Prostate gland (tissue), 2 donors: Measurements from ENCODE around the gene HPF1. TPM values are rescaled to one million over a fixed set of nuclear protein-coding genes. Genes with fewer than 3 reads are reported as not detected.
"Not testable (repeated sequence)": the region's sequence is repeated elsewhere in the genome, so short reads cannot be mapped to it uniquely, and the experiment has no call there.

ENCODE experiments used
- DNase-seq: peaks from one replicate; pipeline ENCODE4 v3.0.0-alpha.2; 2019; ENCODE audit warnings: low spot score
- H3K27ac ChIP-seq, 2 donors: fragments of 200-600 bp; sonication (generic); 2 replicates each; pipeline ENCODE4 v1.5.1; 2017 to 2019
- H3K27me3 ChIP-seq: fragments of 200-600 bp; sonication (generic); replicated peaks from 2 replicates; pipeline ENCODE4 v1.5.1; 2019; ENCODE audit not compliant: insufficient read depth
- H3K36me3 ChIP-seq, 2 donors: fragments of 200-600 bp; sonication (generic); 1 replicate in 1 of 2; 2 replicates in 1 of 2; pipeline versions ENCODE4 v1.5.1 to v1.8.1; 2017 to 2019
- H3K4me1 ChIP-seq: fragments of 200-600 bp; sonication (generic); replicated peaks from 2 replicates; pipeline ENCODE4 v1.5.1; 2019
- H3K4me3 ChIP-seq, 2 donors: fragments of 200-600 bp; sonication (generic); 2 replicates each; pipeline ENCODE4 v1.5.1; 2017 to 2019
- H3K9me3 ChIP-seq: fragments of 200-600 bp; sonication (generic); 2 replicates; pipeline ENCODE4 v1.5.1; 2017
- CTCF ChIP-seq, 4 experiments: fragments of 200-600 bp in 2 of 4; fragments of 450-650 bp in 2 of 4; sonication (generic) in 2 of 4; IDR thresholded peaks; 1 replicate in 3 of 4; 2 replicates in 1 of 4; pipeline ENCODE4 v1.5.1; 2016 to 2019; ENCODE audit warnings: antibody characterized with exemption in 4 of 4, mild to moderate bottlenecking in 2 of 4, moderate library complexity in 2 of 4
- POLR2A ChIP-seq: fragments of 450-650 bp; IDR thresholded peaks from one replicate; pipeline ENCODE4 v1.6.1; 2016; ENCODE audit warnings: antibody characterized with exemption, mild to moderate bottlenecking
- POLR2AphosphoS5 ChIP-seq: sonication (generic); formaldehyde crosslinking; IDR thresholded peaks from one replicate; pipeline ENCODE4 v1.6.1; 2017; ENCODE audit warnings: antibody characterized with exemption
- WGBS: methylation state at CpG from one replicate; pipeline ENCODE4 v1.1.5; 2018; 5-methylcytosine and 5-hydroxymethylcytosine counted together
- intact Hi-C: fragments of 100-400 bp; cut with DNase I; formaldehyde crosslinking; loops from one replicate; pipeline ENCODE4 v1.14.2; 2022
- total RNA-seq, 2 donors: library from RNA; depleted of rRNA; stranded (reverse); fragments of >200 nt; gene quantifications; one replicate each; pipeline ENCODE4 v1.1.0, GENCODE V29; 2016

The HPF1 gene
- total RNA-seq: 10 to 100 TPM; 24.5 to 48.9 TPM

- Histone ChIP-seq H3K9me3 (no peaks in the 10 kb centered on the region), H3K4me1 (peaks cover 4% of the 10 kb centered on the region), H3K27ac (peak within 1 kb of the TSS; percentile 71 to 73), H3K4me3 (peak within 1 kb of the TSS; percentile 74 to 78), H3K36me3 (no peaks in the 10 kb centered on the region), H3K27me3 (no peaks in the 10 kb centered on the region)
- TF ChIP-seq POLR2A: peak; percentile 67
- peak; percentile 89 for TF ChIP-seq POLR2AphosphoS5
- peak in 1 of 4 experiments; percentile 29 for TF ChIP-seq CTCF (IDR thresholded peaks at IDR 0.05)
- peak; percentile 91 for DNase-seq
- intact Hi-C loops: loop anchor here (5.0 kb wide), 1 partner anchor 95 kb away; no protein-coding TSS in a partner anchor
- WGBS: 0% methylated on average over 38 of the region's 46 CpGs
Measured at GRCh38 chr4:169757575-169758184, at the start of gene HPF1. HPF1 (minus strand) TSS chr4:169757944; CDS start chr4:169757877, 67 bp downstream.

- intact Hi-C loops: not testable (repeated sequence)
- WGBS: 81% methylated on average over 3 of the region's 3 CpGs
Measured at GRCh38 chr4:169806770-169807169, 49.0 kb upstream of the HPF1 start.

DNA sequence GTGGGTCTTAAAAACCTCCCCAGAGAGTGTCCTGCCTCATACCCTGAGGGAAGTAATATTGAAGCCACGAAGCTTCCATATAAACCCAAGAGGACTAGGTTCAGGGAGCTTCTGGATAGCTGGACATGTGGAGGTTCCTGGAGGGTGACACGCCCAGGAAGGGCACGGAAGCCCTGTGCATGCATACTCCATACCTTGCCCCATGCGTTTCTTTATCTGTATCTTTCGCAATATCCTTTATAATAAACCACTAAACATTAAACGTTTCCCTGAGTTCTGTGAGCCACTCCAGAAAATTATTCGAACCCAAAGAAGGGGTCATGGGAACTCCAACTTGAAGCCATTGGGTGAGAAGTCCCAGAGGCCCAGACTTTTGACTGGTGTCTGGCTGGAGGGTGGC, 45.7 kb upstream of the HPF1 start:
- H3K27me3 ChIP-seq: no peaks in the 10 kb centered on the region
- no peaks in the 10 kb centered on the region for H3K36me3 ChIP-seq
- WGBS: 76% methylated on average over 7 of the region's 7 CpGs
- TF ChIP-seq CTCF (IDR thresholded peaks at IDR 0.05) (no peak), POLR2A (no peak), POLR2AphosphoS5 (no peak)
- H3K9me3 ChIP-seq: no peaks in the 10 kb centered on the region
- no peak overlapping the region for H3K27ac ChIP-seq
- intact Hi-C loops: no loop called here
- no peak overlapping the region for H3K4me3 ChIP-seq
- no peak for DNase-seq
- no peaks in the 10 kb centered on the region for H3K4me1 ChIP-seq

More at GRCh38 chr4:169806770-169807169, 49.0 kb upstream of the HPF1 start:
- not testable (repeated sequence) for H3K36me3 ChIP-seq, H3K4me1 ChIP-seq, H3K4me3 ChIP-seq, H3K27me3 ChIP-seq, H3K27ac ChIP-seq, DNase-seq, H3K9me3 ChIP-seq

GRCh38 chr4:169802873-169803272, 45.1 kb upstream of the HPF1 start:
- Histone ChIP-seq H3K4me1 (no peaks in the 10 kb centered on the region), H3K27ac (no peak overlapping the region), H3K36me3 (no peaks in the 10 kb centered on the region), H3K4me3 (no peak overlapping the region), H3K9me3 (no peaks in the 10 kb centered on the region), H3K27me3 (no peaks in the 10 kb centered on the region)
- 84% methylated on average over 1 of the region's 1 CpG for WGBS
- DNase-seq: no peak
- intact Hi-C loops: no loop called here
- TF ChIP-seq POLR2A: no peak
- no peak for TF ChIP-seq CTCF (IDR thresholded peaks at IDR 0.05)
- no peak for TF ChIP-seq POLR2AphosphoS5

GRCh38 chr4:169800541-169800940, 42.8 kb upstream of the HPF1 start:
- intact Hi-C loops: no loop called here
- H3K27me3 ChIP-seq: no peaks in the 10 kb centered on the region
- no peaks in the 10 kb centered on the region for H3K9me3 ChIP-seq
- no peaks in the 10 kb centered on the region for H3K4me1 ChIP-seq
- no peaks in the 10 kb centered on the region for H3K36me3 ChIP-seq
- no peak overlapping the region for H3K4me3 ChIP-seq
- H3K27ac ChIP-seq: no peak overlapping the region
- 84% methylated on average over 3 of the region's 3 CpGs for WGBS
- DNase-seq: no peak
- TF ChIP-seq POLR2A (no peak), POLR2AphosphoS5 (no peak), CTCF (IDR thresholded peaks at IDR 0.05) (no peak)
